ENCODE measurements around the gene THSD7B.

DNA sequence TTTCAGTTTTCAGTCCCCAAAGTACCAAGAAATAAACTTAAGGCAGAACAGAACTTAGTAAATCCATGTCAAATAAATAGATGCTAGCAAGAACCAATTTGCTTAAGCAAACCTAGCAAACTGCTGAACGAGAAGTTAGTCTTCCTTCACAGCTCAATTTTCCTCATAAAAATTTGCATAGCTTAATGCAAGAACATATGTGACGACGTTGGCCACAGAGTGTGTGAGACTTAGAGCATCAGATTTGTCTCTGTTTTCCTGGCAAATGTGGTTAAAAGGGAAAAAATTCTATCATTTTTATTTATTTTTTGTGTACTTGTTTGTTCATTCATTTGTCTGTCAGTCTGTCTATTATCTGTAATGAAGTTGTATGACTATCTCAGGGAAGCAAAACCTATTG lies 485.7 kb downstream of the THSD7B start:
- TF ChIP-seq TCF12 (IDR thresholded peaks at IDR 0.05; ENCODE audit: low read depth, low read length) (no peak), CHD2 (IDR thresholded peaks at IDR 0.05; ENCODE audit: low read length) (no peak), EP300 (IDR thresholded peaks at IDR 0.05; ENCODE audit: borderline replicate concordance in 1 of 2, low read depth in 2 of 2, low read length in 2 of 2) (no peak), SIN3A (conservative IDR thresholded peaks at IDR 0.05 in 1 of 2, IDR thresholded peaks at IDR 0.05 in 1 of 2; ENCODE audit: low read depth in 1 of 2, low read length in 2 of 2) (no peak), POLR2A (IDR thresholded peaks at IDR 0.05; ENCODE audit: control extremely low read depth in 1 of 2, low read depth in 2 of 2, low read length in 2 of 2) (no peak), POLR2AphosphoS5 (IDR thresholded peaks at IDR 0.05; ENCODE audit: low read depth, low read length) (no peak), KDM5A (IDR thresholded peaks at IDR 0.05; ENCODE audit: low read length) (no peak), HDAC2 (IDR thresholded peaks at IDR 0.05; ENCODE audit: borderline replicate concordance in 1 of 2, low read depth in 2 of 2, low read length in 2 of 2) (no peak)
- TF ChIP-seq, protein P1, sequence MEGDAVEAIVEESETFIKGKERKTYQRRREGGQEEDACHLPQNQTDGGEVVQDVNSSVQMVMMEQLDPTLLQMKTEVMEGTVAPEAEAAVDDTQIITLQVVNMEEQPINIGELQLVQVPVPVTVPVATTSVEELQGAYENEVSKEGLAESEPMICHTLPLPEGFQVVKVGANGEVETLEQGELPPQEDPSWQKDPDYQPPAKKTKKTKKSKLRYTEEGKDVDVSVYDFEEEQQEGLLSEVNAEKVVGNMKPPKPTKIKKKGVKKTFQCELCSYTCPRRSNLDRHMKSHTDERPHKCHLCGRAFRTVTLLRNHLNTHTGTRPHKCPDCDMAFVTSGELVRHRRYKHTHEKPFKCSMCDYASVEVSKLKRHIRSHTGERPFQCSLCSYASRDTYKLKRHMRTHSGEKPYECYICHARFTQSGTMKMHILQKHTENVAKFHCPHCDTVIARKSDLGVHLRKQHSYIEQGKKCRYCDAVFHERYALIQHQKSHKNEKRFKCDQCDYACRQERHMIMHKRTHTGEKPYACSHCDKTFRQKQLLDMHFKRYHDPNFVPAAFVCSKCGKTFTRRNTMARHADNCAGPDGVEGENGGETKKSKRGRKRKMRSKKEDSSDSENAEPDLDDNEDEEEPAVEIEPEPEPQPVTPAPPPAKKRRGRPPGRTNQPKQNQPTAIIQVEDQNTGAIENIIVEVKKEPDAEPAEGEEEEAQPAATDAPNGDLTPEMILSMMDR (IDR thresholded peaks at IDR 0.05; ENCODE audit: control extremely low read depth in 1 of 3, insufficient read depth in 1 of 3, low read depth in 1 of 3, low read length in 3 of 3), result no peak
- TF ChIP-seq, protein P2, sequence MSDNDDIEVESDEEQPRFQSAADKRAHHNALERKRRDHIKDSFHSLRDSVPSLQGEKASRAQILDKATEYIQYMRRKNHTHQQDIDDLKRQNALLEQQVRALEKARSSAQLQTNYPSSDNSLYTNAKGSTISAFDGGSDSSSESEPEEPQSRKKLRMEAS (IDR thresholded peaks at IDR 0.05), result no peak
